ENCODE measurements around the gene SPATA3. TPM values are rescaled to one million over a fixed set of nuclear protein-coding genes. Genes with fewer than 3 reads are reported as not detected.

SPATA3 gene
- total RNA-seq, 2 experiments from 2014 or later: not detected

GRCh38 chr2:231037731-231038482, 42.0 kb downstream of the SPATA3 start:
- no peak overlapping the region for H3K4me3 Mint-ChIP-seq
- H3K4me1 Mint-ChIP-seq (ENCODE audit: low read depth): no peaks in the 10 kb centered on the region
- ATAC-seq (ENCODE audit: poor library complexity) (peak; percentile 48), DNase-seq (peak in 2 of 14 experiments; percentile 22 to 23)
- intact Hi-C loops (cut with DNase I, micrococcal nuclease): no loop called here
- H3K27ac Mint-ChIP-seq: no peak overlapping the region
- no peak for TF ChIP-seq CTCF (IDR thresholded peaks at IDR 0.05)
- H3K9me3 Mint-ChIP-seq: no peaks in the 10 kb centered on the region
- Histone ChIP-seq H3K4me3 (ENCODE audit: low read length) (no peak overlapping the region), H3K4me1 (ENCODE audit: insufficient read depth, low read length) (peaks cover 7% of the 10 kb centered on the region), H3K9me3 (ENCODE audit: control insufficient read depth in 1 of 2, insufficient read depth in 1 of 2, low read length in 2 of 2) (no peaks in the 10 kb centered on the region), H3K36me3 (ENCODE audit: insufficient read depth, low read length) (no peaks in the 10 kb centered on the region), H3K27ac (ENCODE audit: low read depth in 1 of 2, low read length in 2 of 2) (no peak overlapping the region), H3K27me3 (ENCODE audit: control insufficient read depth in 1 of 2, insufficient read depth in 2 of 2, low read length in 2 of 2) (peaks cover 44 to 56% of the 10 kb centered on the region in 2 experiments)
- ChIA-PET CTCF (no interaction called here), POLR2A (interaction anchor here (0.8 kb wide), 1 partner anchor 15 kb away, joined by 5 read pairs; no protein-coding TSS in a partner anchor)
- no peaks in the 10 kb centered on the region for H3K36me3 Mint-ChIP-seq (ENCODE audit: low read depth)
- peaks cover 82% of the 10 kb centered on the region for H3K27me3 Mint-ChIP-seq

- Histone ChIP-seq H3K4me3 (ENCODE audit: low read length) (no peak overlapping the region), H3K27ac (ENCODE audit: low read depth in 1 of 2, low read length in 2 of 2) (no peak overlapping the region), H3K4me1 (ENCODE audit: insufficient read depth, low read length) (peaks cover 7% of the 10 kb centered on the region), H3K36me3 (ENCODE audit: insufficient read depth, low read length) (no peaks in the 10 kb centered on the region), H3K9me3 (ENCODE audit: control insufficient read depth in 1 of 2, insufficient read depth in 1 of 2, low read length in 2 of 2) (no peaks in the 10 kb centered on the region), H3K27me3 (ENCODE audit: control insufficient read depth in 1 of 2, insufficient read depth in 2 of 2, low read length in 2 of 2) (peaks cover 44 to 61% of the 10 kb centered on the region in 2 experiments)
- no peaks in the 10 kb centered on the region for H3K36me3 Mint-ChIP-seq (ENCODE audit: low read depth)
- no peaks in the 10 kb centered on the region for H3K4me1 Mint-ChIP-seq (ENCODE audit: low read depth)
- H3K27ac Mint-ChIP-seq: no peak overlapping the region
- ChIA-PET POLR2A (interaction anchor here (0.8 kb wide), 1 partner anchor 14 kb away, joined by 5 read pairs; no protein-coding TSS in a partner anchor), CTCF (interaction anchor here (0.8 kb wide), 1 partner anchor 14 kb away, joined by 3 read pairs; no protein-coding TSS in a partner anchor)
- H3K27me3 Mint-ChIP-seq: peaks cover 75% of the 10 kb centered on the region
- TF ChIP-seq CTCF (IDR thresholded peaks at IDR 0.05): no peak
- H3K9me3 Mint-ChIP-seq: no peaks in the 10 kb centered on the region
- ATAC-seq (ENCODE audit: poor library complexity) (no peak), DNase-seq (no peak)
- intact Hi-C loops (cut with DNase I, micrococcal nuclease): no loop called here
- H3K4me3 Mint-ChIP-seq: peak overlapping the region; percentile 74
Observed at GRCh38 chr2:231038483-231039293, 42.8 kb downstream of the SPATA3 start.

- DNase-seq: no peak
- Mint-ChIP-seq H3K4me3 (peak overlapping the region; percentile 15), H3K27ac (no peak overlapping the region), H3K4me1 (ENCODE audit: low read depth) (no peaks in the 10 kb centered on the region), H3K9me3 (no peaks in the 10 kb centered on the region), H3K27me3 (peaks cover 69% of the 10 kb centered on the region), H3K36me3 (ENCODE audit: low read depth) (no peaks in the 10 kb centered on the region)
- H3K36me3 ChIP-seq (ENCODE audit: insufficient read depth, low read length): no peaks in the 10 kb centered on the region
- CTCF ChIA-PET: interaction anchor here (0.8 kb wide), 1 partner anchor 14 kb away, joined by 3 read pairs; no protein-coding TSS in a partner anchor
- TF ChIP-seq CTCF (IDR thresholded peaks at IDR 0.05): no peak
- intact Hi-C loops (cut with DNase I, micrococcal nuclease): no loop called here
- no peak for ATAC-seq (ENCODE audit: poor library complexity)
- POLR2A ChIA-PET: no interaction called here
- H3K4me3 ChIP-seq (ENCODE audit: low read length): no peak overlapping the region
- H3K27me3 ChIP-seq (ENCODE audit: control insufficient read depth in 1 of 2, insufficient read depth in 2 of 2, low read length in 2 of 2): peaks cover 43 to 61% of the 10 kb centered on the region in 2 experiments
- no peak overlapping the region for H3K27ac ChIP-seq (ENCODE audit: low read depth in 1 of 2, low read length in 2 of 2)
- peaks cover 7% of the 10 kb centered on the region for H3K4me1 ChIP-seq (ENCODE audit: insufficient read depth, low read length)
- H3K9me3 ChIP-seq (ENCODE audit: control insufficient read depth in 1 of 2, insufficient read depth in 1 of 2, low read length in 2 of 2): no peaks in the 10 kb centered on the region
Observed at GRCh38 chr2:231039294-231039664, 43.4 kb downstream of the SPATA3 start.
